Activated CD8-positive, alpha-beta memory T cell treated with anti-CD3 and anti-CD28 coated beads for 24 hours (primary cell): Measurements from ENCODE around the gene TCIRG1.
"Not testable (repeated sequence)": the region's sequence is repeated elsewhere in the genome, so short reads cannot be mapped to it uniquely, and the experiment has no call there.

ENCODE experiments used
- DNase-seq: peaks from one replicate; pipeline ENCODE4 v3.0.0-alpha.2; 2020

Gene TCIRG1

DNA sequence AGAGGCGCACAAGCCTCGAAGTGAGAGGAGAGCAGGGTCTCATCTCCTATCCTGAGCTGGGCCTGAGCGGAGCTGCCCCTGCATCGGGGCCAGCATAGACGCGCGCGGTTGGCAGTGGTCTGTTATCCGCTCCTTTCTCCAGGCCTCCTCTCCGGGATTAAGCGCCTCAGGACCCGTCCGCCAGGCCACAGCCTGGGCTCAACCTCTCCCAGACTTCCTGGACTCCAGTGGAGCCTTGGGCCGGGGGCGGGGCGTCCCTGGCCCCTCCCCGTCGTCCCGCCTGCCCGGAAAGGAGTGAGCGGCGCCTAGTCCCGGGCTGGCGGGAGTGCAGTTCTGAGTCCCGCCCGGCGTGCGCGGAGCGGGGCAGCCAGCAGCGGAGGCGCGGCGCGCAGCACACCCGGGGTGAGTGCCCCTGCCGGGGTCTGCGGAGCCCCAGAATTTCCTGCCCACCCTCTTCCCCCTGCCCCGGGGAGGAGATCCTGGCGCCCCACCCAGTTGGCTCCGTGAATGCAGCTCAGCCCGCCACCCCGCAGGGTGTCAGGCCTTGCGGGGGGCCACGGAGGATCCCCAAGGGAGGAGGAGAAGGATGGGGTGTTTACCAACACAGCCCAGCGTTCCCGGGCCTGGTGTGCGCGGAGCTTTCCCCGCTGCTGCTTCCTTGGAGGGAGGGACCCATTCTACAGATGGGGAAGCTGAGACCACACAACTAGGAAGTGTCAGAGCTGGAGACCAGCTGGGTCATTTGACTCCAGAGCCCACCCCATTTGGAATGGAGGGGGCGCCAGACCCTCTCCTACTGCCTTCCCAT is at the start of gene TCIRG1:
TSS of gene TCIRG1 (plus strand) at position 308 of the 808 bp plus-strand sequence. CDS start 2,247 bp downstream, outside the sequence.
- DNase-seq: peak; percentile 87

GRCh38 chr11:67990546-67991346 is 48.1 kb upstream of the TCIRG1 start:
- DNase-seq: not testable (repeated sequence)

DNA sequence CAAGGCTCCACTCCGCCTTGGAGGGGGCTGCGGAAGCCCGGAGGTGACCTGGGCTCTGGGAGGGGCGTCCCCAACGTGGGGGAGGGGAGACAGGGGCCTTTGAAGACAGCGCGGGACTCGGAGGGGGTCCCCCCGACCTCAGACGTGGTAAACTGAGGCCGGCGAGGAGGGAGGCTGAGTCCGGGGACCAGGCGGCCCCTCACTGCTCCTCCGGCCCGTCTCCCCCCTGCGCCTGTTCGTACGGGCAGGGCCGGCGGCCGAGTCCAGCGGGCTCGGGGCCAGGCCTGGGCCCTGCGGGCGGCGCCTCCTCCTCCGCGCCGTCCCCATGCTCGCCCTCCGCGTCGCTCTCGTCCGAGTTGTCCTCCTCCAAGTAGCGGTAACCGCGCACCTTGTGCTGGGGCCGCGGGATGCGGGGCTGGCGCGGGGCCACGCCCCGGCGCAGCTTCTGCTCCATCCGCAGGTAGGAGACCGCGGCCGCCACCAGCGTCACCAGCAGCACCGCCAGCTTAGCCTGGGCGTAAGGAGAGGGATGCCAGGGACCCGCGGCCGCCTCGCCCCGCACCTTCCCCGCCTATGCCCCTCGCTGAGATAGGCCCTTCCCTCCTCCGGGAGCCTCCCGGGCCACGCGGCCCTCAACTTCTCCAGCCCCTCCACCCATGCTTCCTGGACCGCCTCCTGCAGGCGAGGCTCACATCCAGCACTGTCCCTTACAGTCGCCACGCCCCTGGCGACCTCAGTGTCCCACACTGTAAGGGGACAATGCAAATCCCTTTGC is 47.3 kb upstream of the TCIRG1 start:
- DNase-seq: not testable (repeated sequence)

- DNase-seq: peak; percentile 79
These were observed 45.0 kb upstream of the TCIRG1 start for GRCh38 chr11:67993821-67994220.

DNA sequence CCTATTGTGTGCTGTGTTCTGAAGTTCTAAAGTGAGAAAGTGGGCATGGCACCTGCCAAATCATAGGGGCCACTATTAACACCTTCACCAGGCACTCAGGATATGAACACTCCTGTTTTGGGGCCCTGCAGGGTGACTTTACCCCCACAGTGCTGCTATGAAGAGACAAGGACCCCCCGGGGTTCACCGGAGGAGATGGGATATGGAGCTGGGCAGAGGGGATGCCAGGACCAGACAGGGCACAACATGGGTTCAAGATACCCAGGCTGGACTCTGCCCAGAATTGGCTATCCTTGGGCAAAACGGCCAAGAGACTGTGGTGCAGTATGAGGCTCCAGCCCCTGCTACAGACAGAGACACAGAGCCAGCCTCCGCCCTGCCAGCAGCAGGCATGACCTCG is 44.4 kb upstream of the TCIRG1 start:
- not testable (repeated sequence) for DNase-seq

GRCh38 chr11:67995129-67995528 is 43.7 kb upstream of the TCIRG1 start:
- DNase-seq: not testable (repeated sequence)

- DNase-seq: not testable (repeated sequence)
These were observed 43.2 kb upstream of the TCIRG1 start for GRCh38 chr11:67995579-67995978.

DNA sequence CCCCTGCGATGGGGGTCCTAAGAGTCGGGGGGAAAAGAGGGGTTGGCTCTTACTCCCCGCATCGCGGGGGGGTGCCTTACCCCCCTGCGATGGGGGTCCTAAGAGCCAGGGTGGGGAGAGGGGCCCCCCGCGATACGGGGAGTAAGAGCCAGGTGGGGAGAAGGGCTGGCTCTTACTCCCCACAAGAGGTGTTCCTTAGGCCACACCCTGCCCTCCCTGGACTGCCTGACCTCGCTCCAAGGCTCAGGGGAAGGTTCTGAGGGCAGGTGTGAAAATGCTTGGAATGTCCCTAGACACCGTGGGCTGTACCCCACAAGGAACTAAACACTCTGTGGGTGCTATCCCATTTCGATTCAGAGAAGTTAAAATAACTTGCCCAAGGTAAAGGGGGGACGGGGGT is 42.8 kb upstream of the TCIRG1 start:
- no peak for DNase-seq

- DNase-seq: peak; percentile 79
These were observed 42.0 kb upstream of the TCIRG1 start for GRCh38 chr11:67996622-67997474.

GRCh38 chr11:67997475-67997921 is 41.3 kb upstream of the TCIRG1 start:
- no peak for DNase-seq

DNA sequence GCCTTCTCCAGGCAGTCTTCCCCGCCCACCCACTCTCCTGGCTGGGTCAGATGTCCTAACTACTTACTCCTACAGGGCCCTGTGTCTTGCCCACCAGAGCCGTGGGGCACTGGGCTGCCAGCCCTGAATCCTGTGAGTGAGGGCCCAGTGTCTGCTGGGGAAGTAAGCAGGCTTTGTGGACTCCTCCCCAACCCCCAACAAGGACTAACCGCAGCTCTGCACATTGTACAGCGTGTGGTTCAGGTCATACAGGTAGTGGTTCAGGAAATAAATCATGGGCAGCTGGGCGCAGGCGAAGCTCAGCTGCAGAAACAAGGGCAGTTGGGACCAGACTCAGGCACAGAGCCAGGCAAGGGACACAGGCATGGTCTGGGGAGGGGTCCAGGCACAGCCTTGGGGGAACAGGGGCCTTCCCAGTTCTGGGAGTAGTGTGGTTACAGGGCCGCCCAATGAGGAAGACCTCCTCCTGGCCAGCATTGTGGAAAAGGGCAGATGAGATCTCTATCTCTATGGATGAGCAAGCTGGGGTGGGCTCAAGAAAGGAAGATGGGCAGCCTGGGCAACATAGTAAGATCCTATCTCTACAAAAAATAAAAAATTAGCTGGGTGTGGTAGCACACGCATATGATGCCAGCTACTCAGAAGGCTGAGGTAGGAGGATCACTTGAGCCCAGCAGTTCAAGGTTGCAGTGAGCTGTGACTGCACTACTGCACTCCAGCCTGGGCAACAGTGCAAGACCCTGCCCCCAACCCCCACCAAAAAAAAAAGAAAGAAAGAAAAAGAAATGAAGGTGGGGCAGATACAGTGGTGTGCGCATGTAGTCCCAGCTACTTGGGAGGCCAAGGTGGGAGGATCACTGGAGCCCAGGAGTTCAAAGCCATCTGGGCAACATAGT is 40.4 kb upstream of the TCIRG1 start:
- no peak for DNase-seq

GRCh38 chr11:67999201-67999629 is 39.6 kb upstream of the TCIRG1 start:
- no peak for DNase-seq

DNA sequence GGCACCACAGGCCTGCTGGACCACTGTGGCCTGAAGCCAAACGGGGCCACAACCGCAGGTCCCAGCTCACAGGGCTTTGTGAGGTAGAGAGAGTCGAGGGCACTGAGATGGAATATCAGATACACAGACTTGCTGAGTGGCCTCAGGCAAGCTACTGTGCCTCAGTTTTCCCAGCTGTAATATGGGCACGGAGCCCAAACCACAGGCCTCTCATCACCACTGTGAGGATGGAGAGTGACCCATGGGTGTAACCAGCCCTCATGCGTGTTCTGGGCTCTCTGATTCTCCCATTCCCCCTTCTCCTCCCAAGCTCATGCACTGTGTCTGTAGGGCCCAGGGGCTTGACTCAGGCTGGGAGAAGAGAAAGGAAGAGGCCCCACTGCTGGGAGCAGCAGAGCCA is 39.1 kb upstream of the TCIRG1 start:
- DNase-seq: no peak

- no peak for DNase-seq
These were observed 36.3 kb upstream of the TCIRG1 start for GRCh38 chr11:68002575-68002937.

DNA sequence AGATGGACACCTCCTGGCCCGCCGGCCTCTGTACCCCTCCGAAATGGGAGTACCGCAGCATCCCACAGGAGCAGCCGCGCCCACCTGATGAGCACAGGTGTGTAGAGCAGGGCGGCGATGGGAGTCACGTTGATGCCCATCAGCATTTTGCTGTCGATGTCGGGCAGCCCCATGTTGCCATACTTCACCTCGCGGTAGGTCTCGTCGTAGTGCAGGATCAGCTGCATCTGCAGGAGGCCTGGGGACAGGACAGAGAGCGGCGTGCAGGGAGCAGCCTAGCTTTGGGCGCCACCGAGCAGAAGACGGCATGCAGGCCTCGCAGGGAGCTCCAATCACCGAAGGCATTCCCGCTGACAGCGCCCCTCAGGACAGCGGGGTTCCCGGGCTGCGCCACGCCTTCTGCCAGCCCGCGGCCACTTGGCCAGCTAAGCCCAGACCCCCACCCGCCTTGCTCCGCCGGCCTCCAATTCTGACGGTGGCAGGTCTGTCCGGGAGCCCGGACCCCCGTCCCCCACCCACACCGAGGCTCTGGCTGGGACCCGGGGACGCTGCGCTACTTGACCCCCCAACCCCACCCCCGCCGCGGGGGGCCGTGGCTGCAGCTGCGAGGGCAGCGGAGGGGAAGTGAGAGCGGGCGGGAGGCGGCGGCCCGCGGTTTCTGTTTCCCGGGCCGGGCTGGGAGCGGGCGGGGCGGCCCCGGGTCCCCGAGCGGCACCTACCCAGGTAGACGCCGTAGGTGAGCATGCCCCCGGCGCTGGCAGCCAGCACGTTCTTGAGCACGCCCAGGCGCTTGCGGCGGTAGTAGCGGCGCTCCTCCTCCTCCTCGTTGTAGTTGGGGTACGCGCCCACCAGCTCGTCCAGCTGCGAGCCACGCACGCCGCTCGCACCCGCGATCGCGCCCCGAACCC is 35.6 kb upstream of the TCIRG1 start:
- DNase-seq: peak; percentile 65

GRCh38 chr11:68003846-68004550 is 34.8 kb upstream of the TCIRG1 start, which contains the start of gene UNC93B1:
TSS of gene UNC93B1 (minus strand) at chr11:68004097. CDS start at chr11:68004043, 54 bp downstream.
- DNase-seq: peak; percentile 92

DNA sequence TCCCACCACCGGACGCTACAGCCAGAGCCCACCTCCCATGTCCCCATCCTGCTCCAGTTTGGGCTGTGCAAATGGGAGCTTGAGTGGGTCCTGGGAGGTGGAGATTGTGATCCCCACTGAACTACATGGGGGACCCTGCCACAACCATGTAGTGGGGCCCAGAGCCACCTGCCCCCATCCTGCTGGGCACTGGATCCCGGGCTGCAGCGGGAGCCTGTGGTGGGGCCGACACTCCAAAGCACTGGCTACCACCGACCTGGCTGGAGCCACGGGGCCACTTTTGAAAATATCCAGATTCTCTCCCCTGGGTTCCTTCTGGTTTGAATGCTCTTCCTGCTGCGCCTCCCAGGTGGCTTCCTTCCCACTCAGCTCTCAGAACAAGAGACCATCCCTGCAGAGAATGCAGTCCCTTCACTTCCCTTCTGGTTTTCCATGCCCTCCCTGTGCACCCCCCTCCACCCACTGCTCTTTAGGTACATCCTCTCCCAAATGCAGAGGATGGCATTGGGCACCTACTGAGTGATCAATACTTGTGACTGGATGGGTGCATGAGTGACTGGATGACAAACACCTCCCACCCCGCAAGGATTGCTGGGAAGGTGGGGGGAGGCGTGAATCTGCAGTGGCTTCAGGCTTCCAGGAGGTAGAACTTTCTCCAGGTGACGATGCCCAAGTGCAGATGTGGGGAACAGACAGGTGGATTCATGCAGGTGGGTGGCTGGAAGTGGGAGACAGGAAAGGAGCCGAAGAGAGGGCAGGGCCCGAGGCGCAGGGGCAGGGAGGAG is 34.1 kb upstream of the TCIRG1 start:
- DNase-seq: no peak

- no peak for DNase-seq
These were observed 32.1 kb upstream of the TCIRG1 start for GRCh38 chr11:68006606-68007166.
